DMS153 (cell line): ENCODE results near the gene IQSEC3.
"Not testable (repeated sequence)": the region's sequence is repeated elsewhere in the genome, so short reads cannot be mapped to it uniquely, and the experiment has no call there.

Experiments
- DNase-seq: peaks from one replicate; lab custom pipeline; 2025; lab: John Stamatoyannopoulos, UW

The IQSEC3 gene

GRCh38 chr12:214003-214741, 147.6 kb downstream of the IQSEC3 start, which contains the start of gene SLC6A12:
TSS of gene SLC6A12 (minus strand) at chr12:214157. CDS start at chr12:209986, 4,171 bp downstream.
- DNase-seq, result no peak

- no peak for DNase-seq
Observed at GRCh38 chr12:215116-215515, 148.5 kb downstream of the IQSEC3 start.

GRCh38 chr12:217029-217428, 150.5 kb downstream of the IQSEC3 start:
- not testable (repeated sequence) for DNase-seq

- DNase-seq, result no peak
Observed at GRCh38 chr12:218221-218620, 151.7 kb downstream of the IQSEC3 start.

GRCh38 chr12:218728-219590, 152.4 kb downstream of the IQSEC3 start:
- DNase-seq, result no peak

GRCh38 chr12:219891-220352, 153.4 kb downstream of the IQSEC3 start:
- peak; percentile 21 for DNase-seq

GRCh38 chr12:220491-220890, 153.9 kb downstream of the IQSEC3 start:
- DNase-seq, result no peak

GRCh38 chr12:220946-221550, 154.5 kb downstream of the IQSEC3 start:
- no peak for DNase-seq

- DNase-seq, result no peak
Observed at GRCh38 chr12:221736-222135, 155.2 kb downstream of the IQSEC3 start.

- no peak for DNase-seq
Observed at GRCh38 chr12:223841-224240, 157.3 kb downstream of the IQSEC3 start.

- DNase-seq, result no peak
Observed at GRCh38 chr12:224330-224729, 157.8 kb downstream of the IQSEC3 start.

- no peak for DNase-seq
Observed at GRCh38 chr12:225012-225411, 158.4 kb downstream of the IQSEC3 start.

- no peak for DNase-seq
Observed at GRCh38 chr12:226401-226800, 159.8 kb downstream of the IQSEC3 start.

- DNase-seq, result no peak
Observed at GRCh38 chr12:227286-227915, 160.8 kb downstream of the IQSEC3 start.
